AG10803 (cell line): ENCODE results near the gene QRFPR.
"Not testable (repeated sequence)": the region's sequence is repeated elsewhere in the genome, so short reads cannot be mapped to it uniquely, and the experiment has no call there.

Experiments used
- DNase-seq: peaks from one replicate; pipeline ENCODE4 v3.0.0; 2010; ENCODE audit warnings: low read depth
- H3K4me3 ChIP-seq: 2 replicates; pipeline ENCODE4 v1.5.1; 2011; ENCODE audit warnings: mild to moderate bottlenecking, low read length, control low read depth
- CTCF ChIP-seq: conservative IDR thresholded peaks from 2 replicates; pipeline ENCODE4 v1.5.1; 2011; ENCODE audit warnings: mild to moderate bottlenecking, low read length, control low read depth, inconsistent platforms

The QRFPR gene

GRCh38 chr4:121324331-121324730 is 56.5 kb downstream of the QRFPR start:
- DNase-seq = no peak
- no peak for TF ChIP-seq CTCF
- H3K4me3 ChIP-seq = no peak overlapping the region

GRCh38 chr4:121321466-121321865 is 59.4 kb downstream of the QRFPR start:
- no peak for DNase-seq
- no peak overlapping the region for H3K4me3 ChIP-seq
- TF ChIP-seq CTCF = no peak

- no peak overlapping the region for H3K4me3 ChIP-seq
- DNase-seq = no peak
- TF ChIP-seq CTCF = no peak
These were observed 64.7 kb downstream of the QRFPR start for GRCh38 chr4:121316091-121316490.

GRCh38 chr4:121313430-121313829 is 67.4 kb downstream of the QRFPR start:
- not testable (repeated sequence) for DNase-seq, H3K4me3 ChIP-seq

- no peak overlapping the region for H3K4me3 ChIP-seq
- TF ChIP-seq CTCF = no peak
- DNase-seq = no peak
These were observed 72.0 kb downstream of the QRFPR start for GRCh38 chr4:121308828-121309227.

GRCh38 chr4:121308328-121308663 is 72.5 kb downstream of the QRFPR start:
- peak; percentile 0 for DNase-seq
- no peak for TF ChIP-seq CTCF

GRCh38 chr4:121307445-121308327 is 73.1 kb downstream of the QRFPR start:
- no peak overlapping the region for H3K4me3 ChIP-seq
- peak; percentile 50 for DNase-seq
- TF ChIP-seq CTCF = peak; percentile 78

More at GRCh38 chr4:121308328-121308663, 72.5 kb downstream of the QRFPR start:
- H3K4me3 ChIP-seq = no peak overlapping the region
